LHCN-M2 (cell line): ENCODE results near the gene DYNLT5. TPM values are rescaled to one million over a fixed set of nuclear protein-coding genes. Genes with fewer than 3 reads are reported as not detected.
A peak's percentile ranks its signal among the peaks of the same experiment; 100 is the strongest.
"Not testable (repeated sequence)": the region's sequence is repeated elsewhere in the genome, so short reads cannot be mapped to it uniquely, and the experiment has no call there.

Experiments used
- DNase-seq: peaks from one replicate; pipeline ENCODE4 v3.0.0-alpha.2; 2012; ENCODE audit warnings: low read depth
- total RNA-seq: library from RNA; depleted of rRNA; stranded (reverse); fragments of >200 nt; gene quantifications from 2 replicates; pipeline ENCODE4 v1.2.3, GENCODE V29; 2014

Gene DYNLT5
- total RNA-seq, 1 experiment from 2014 or later, result 4.9 TPM

GRCh38 chr1:66747501-66747900 is 4.8 kb upstream of the DYNLT5 start:
- peak; percentile 27 for DNase-seq

GRCh38 chr1:66750577-66750976 is 1.7 kb upstream of the DYNLT5 start:
- DNase-seq, result no peak

- no peak for DNase-seq
These were observed 1.1 kb upstream of the DYNLT5 start for GRCh38 chr1:66751160-66751559.

GRCh38 chr1:66752671-66753371 is 562 bp downstream of the DYNLT5 start:
- DNase-seq, result no peak

- no peak for DNase-seq
These were observed 5.5 kb downstream of the DYNLT5 start for GRCh38 chr1:66757722-66758240.

- DNase-seq, result no peak
These were observed 6.0 kb downstream of the DYNLT5 start for GRCh38 chr1:66758241-66758755.

GRCh38 chr1:66760506-66760905 is 8.2 kb downstream of the DYNLT5 start:
- no peak for DNase-seq

- peak; percentile 46 for DNase-seq
These were observed 9.0 kb downstream of the DYNLT5 start for GRCh38 chr1:66761221-66761620.

- peak; percentile 63 for DNase-seq
These were observed 12.8 kb downstream of the DYNLT5 start for GRCh38 chr1:66764994-66765578.

GRCh38 chr1:66767626-66768025 is 15.4 kb downstream of the DYNLT5 start:
- DNase-seq, result no peak

- no peak for DNase-seq
These were observed 16.7 kb downstream of the DYNLT5 start for GRCh38 chr1:66768965-66769364.

- DNase-seq, result no peak
These were observed 17.4 kb downstream of the DYNLT5 start for GRCh38 chr1:66769512-66770229.

- no peak for DNase-seq
These were observed 18.0 kb downstream of the DYNLT5 start for GRCh38 chr1:66770240-66770639.

- DNase-seq, result no peak
These were observed 18.4 kb downstream of the DYNLT5 start for GRCh38 chr1:66770694-66771093.

GRCh38 chr1:66773227-66773626 is 21.0 kb downstream of the DYNLT5 start:
- DNase-seq, result no peak

- no peak for DNase-seq
These were observed 22.2 kb downstream of the DYNLT5 start for GRCh38 chr1:66774438-66774837.

GRCh38 chr1:66775646-66776045 is 23.4 kb downstream of the DYNLT5 start:
- DNase-seq, result no peak

GRCh38 chr1:66777831-66778230 is 25.6 kb downstream of the DYNLT5 start:
- DNase-seq, result no peak

- DNase-seq, result no peak
These were observed 26.0 kb downstream of the DYNLT5 start for GRCh38 chr1:66778266-66778665.

GRCh38 chr1:66778969-66779368 is 26.7 kb downstream of the DYNLT5 start:
- DNase-seq, result no peak

- no peak for DNase-seq
These were observed 27.3 kb downstream of the DYNLT5 start for GRCh38 chr1:66779475-66780078.

GRCh38 chr1:66785800-66786199 is 33.5 kb downstream of the DYNLT5 start:
- not testable (repeated sequence) for DNase-seq
